GM21825 (cell line): ENCODE results near the gene SPACA9.

Source experiments
- ATAC-seq: cut with Tn5 transposase; IDR thresholded peaks from one replicate; pipeline ENCODE4 v1.9.1; 2021; ENCODE audit warnings: mild to moderate bottlenecking, moderate library complexity; ENCODE audit not compliant: unreplicated experiment

SPACA9 gene

DNA sequence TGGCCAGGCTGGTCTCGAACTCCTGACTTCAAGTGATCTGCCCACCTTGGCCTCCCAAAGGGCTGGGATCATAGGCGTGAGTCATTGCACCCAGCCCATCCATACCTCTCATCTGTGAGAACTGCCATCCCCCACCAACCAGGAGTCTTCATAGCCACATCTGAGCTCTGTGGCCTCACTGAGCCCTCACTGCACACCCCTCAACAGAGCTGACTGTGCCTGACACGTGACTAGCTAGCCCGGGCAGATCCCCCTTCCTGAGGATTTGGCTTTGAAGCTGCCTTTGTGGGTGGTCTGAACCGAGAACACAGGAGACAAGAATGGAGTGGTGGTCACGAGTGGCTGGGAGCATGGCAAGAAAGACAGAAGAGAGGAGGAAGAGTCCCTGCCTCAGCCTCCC, 16.2 kb upstream of the SPACA9 start:
- no peak for ATAC-seq

GRCh38 chr9:132863096-132863495, 15.6 kb upstream of the SPACA9 start:
- no peak for ATAC-seq

- ATAC-seq, result no peak
Observed at GRCh38 chr9:132864277-132864676, 14.4 kb upstream of the SPACA9 start.

GRCh38 chr9:132864691-132865090, 14.0 kb upstream of the SPACA9 start:
- ATAC-seq, result no peak

DNA sequence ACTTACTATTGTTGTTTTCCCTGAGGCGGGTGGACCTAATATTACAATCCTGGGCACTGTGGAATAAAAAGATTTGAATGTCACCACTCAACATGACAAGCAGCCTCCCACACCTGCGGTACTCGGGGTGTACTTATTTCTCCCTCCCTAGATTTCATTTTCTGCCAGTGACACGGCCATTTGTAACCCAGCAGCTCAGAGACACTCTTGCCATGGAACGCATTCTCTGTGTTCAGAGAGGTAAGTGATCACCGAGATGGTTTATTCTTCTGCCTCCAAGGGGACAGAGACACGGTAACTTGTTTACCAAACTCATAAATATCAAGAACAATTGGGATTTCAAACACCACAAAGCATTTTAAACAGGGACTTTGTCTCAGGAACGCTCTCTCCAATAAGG, 11.8 kb upstream of the SPACA9 start:
- no peak for ATAC-seq

- no peak for ATAC-seq
Observed at GRCh38 chr9:132869266-132869665, 9.4 kb upstream of the SPACA9 start.

DNA sequence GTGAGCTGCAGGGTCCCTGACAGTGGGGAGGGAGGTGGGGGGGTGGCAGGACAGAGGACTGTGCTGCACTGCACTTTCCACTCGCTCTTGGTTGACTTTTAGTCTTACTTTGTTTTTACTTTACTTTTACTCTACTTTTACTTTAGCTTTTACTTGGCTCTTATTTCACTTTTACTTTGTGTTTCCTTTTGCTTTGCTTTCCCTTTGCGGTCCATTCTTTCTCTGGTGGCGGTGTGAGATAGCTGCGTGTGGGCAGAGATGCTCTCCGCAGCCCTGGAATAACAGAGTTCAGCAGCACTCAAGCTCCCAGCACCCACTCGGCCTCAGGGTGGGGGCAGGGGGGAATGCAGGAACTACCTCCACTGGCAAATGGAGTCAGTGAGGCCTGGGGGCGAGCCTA, 5.3 kb upstream of the SPACA9 start:
- no peak for ATAC-seq

DNA sequence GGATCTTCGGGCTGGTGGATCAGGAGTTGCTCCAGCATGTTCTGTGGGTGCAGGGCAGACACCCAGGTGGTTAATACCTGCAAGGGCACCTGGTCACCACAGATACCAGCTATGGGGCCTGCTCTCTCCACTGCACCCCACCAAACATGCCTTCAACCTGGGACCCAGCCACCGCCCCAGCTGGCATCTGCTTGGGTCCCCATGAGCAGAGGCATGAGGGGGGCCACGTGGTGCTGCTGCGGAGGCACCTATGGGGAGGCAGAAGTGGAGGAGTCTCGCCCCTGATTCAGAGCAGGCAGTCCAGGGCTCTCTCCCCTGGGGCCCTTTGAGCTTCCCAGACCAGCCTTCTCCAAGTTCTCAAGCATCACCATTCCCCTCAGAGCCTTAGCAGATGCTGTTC, 3.5 kb upstream of the SPACA9 start:
- ATAC-seq, result no peak

GRCh38 chr9:132876849-132877248, 1.8 kb upstream of the SPACA9 start:
- no peak for ATAC-seq

GRCh38 chr9:132877458-132877823, 1.3 kb upstream of the SPACA9 start:
- no peak for ATAC-seq

DNA sequence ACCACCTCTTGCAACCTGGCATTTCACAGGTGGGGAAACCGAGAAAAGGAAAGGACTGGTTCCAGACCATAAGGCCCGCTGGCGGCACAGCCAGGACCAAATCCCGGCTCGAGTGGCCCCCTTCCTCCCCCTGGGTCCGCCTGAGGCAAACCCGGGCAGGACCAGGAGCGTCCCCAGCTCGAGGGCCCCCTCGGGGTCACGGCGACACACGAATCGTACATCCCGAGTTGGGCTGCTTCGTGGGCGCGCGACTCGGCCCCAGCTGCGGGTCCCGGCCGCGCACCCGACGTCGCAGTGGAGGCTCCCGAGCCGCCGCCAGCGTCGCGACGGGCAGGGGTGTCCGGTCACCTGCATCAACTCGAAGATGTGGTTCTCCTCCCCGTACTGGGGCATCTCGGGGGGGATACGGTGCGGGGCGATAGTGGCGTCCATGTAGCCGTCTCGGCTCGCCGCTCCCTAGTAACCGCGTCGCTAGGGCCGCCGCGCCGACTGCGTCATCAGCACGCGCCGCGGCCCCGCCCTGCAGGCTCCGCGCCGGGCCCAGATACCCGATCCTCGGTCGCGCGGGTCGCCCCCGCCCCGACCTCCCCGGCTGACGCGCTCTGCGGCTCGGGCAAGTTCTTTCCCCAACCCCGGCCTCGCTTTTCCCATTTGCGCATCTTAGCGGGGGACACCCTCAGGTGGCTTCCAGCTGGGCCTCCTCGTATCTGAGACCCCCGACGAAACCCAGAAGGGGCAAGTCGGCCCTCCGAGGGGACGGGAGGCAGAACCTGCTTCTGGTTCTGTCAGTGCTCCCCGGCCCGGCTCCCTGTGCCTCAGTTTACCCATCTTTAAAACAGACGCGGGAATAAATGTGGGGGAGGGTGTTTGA, 639 bp upstream of the SPACA9 start, which contains the start of gene AK8:
Gene AK8, minus strand, starts transcription at position 461 of the 871 bp plus-strand sequence. Its CDS starts 29 bp downstream, at position 432.
- ATAC-seq, result peak; percentile 72

DNA sequence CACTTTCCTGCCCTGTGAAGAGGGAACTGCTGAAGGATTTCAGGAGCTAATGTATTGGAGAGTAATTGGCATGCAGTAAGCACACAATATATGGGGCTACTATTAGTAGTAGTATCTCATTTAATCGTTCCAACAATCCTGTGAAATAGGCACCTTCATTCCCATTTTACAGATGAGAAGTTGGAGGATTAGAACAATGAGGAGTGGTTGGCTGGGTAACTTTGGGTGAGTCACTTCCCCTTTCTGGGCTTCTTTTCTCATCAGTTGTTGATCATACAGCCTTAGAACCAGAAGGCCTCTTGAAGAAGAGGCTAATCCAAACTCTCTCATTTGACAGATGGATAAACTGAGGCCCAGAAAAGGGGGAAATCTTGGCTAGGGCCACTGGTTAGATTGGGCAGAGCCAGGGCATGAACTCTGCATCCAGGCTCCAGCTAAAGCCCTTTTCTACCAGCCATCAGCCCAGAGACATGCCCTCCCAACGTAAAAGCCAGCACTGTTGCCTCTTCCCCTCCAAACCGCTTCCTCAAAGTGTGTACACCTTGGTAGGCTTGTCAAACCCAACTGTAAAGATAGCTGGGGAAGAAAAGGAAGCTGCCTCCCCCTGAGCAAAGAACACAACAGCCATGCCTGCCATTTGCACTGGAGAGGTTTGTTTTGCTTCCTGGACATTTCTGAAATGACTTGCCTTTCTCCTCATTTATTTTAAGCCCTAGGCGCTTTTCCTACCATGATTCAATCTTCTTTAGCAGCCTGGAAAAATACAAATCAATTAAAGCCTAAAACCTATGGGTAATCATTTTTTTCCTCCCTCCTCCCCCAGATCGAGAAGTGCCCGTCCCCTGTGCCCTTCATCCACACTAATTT, 992 bp downstream of the SPACA9 start:
- no peak for ATAC-seq

GRCh38 chr9:132880324-132880661, 1.6 kb downstream of the SPACA9 start:
- ATAC-seq, result no peak

DNA sequence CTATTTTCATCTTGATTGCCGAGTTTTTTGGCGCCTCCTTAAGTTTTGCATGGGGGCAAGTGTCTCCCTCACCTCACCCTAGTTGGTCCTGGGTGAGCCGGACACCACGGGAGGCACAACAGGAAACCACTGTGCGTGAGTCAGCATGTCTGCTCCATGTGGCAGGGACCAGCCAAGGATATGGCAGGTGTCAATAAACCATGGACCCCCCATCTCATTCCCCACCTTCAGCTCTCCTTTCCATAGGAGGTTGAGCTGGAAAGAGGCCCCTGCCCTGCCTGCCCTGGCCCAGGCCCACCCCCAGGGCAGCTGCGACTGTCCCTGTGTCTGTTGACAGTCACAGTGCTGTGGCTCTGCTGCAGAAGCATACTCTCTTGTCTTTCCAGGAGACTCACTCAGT, 3.1 kb downstream of the SPACA9 start:
- no peak for ATAC-seq

DNA sequence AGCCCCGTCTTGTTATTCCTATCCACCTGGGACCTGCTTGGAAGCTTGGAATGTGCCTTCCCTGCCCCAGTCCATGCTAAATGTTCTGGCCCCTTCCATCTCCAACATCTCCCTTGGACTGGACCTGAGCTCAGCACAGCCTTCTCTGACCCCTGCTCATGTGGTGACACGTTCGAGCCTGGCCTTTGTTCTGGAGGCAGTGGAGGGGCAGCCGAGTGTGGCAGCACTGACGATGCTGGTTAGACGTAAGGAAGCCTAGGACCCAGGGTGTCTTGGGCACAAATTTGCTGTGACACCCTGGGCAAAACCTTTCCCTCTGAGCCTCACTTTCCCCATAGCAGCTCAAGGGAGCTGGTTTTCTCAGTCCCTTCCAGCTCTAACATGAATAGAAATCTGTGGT, 3.9 kb downstream of the SPACA9 start:
- ATAC-seq, result no peak

- no peak for ATAC-seq
Observed at GRCh38 chr9:132883349-132884294, 4.9 kb downstream of the SPACA9 start.

DNA sequence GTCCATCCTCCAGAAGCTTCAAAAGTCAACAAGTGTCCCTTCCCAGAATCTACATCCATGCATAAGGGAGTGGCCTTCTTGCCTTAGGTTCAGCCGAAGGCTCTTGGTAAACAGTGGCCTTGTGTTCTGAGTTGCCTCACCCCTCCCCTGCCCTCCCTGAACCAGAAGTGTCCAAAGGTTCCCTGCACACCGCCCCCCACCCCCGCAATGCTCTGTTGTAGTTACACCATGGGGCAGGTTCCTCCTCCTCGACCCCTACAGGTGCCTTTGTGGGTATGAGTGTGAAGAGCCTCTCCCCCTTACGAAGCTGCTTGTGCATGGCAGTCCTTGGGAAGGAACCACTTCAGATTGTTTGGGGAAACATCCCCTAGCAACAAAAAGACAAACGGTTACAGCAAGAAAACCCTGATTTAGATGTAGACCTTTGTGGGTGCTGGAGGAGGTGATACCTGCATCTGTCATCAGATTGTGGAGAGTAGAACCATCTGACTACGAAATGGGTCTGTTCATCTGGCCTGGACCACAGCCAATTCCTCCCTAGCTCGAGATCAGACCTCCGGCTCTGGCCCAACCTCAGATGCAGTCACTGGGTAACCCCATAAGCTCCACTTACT, 7.1 kb downstream of the SPACA9 start:
- no peak for ATAC-seq

DNA sequence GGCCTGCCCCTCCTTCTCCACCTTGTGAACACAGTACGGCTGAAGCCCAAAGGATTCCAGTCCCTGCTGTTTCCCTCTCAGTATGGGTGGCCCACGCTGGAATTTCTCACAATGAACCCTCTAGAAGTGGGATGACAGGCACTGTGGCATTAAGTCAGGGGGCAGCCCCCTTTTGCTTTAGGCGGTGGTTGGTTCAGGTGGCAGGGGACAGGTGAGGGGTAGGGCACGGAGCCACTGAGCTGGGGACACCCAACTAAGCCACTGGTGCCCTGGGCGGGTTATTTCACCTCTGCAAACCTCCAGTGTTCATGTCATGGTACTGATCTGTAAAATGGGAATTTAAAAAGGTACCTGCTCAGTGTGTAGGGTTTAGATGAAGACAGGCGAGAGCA, 7.6 kb downstream of the SPACA9 start:
- ATAC-seq, result no peak

GRCh38 chr9:132887181-132888120, 8.8 kb downstream of the SPACA9 start:
- no peak for ATAC-seq
